GM18951 (cell line): ENCODE results near the gene TRMO.

Experiments
- POLR2A ChIP-seq: IDR thresholded peaks from 4 replicates; pipeline ENCODE4 v1.6.1; 2011; ENCODE audit warnings: mild to moderate bottlenecking; ENCODE audit not compliant: insufficient read length, insufficient read depth; ENCODE audit errors: extremely low read depth
- in situ Hi-C: fragments of 300-500 bp; cut with MboI; formaldehyde crosslinking; loops from one replicate; pipeline ENCODE4 v1.12.0; 2022; ENCODE audit warnings: low sequenced_read_pairs, mixed read lengths, inconsistent platforms; ENCODE audit not compliant: unreplicated experiment

TRMO gene

DNA sequence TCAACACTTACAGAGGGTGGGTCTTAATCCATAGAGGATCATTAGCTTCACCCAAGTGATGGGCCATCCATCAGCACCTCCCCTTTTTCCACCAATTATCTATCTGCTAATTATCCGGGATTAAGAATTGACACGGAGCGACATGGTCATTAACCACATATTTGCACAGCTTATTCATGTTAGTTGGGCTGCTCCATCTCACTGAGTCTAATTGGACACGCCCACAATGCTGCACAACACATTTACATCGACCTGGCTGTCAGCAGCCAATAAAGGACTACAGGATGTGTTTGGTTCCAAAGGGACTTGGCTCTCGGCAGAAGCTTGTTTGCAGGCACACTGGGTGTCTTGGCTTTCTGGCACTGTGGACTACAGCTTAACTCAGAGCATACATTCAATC lies 47.7 kb downstream of the TRMO start:
- no peak for TF ChIP-seq POLR2A
- in situ Hi-C loops: no loop called here

- in situ Hi-C loops: no loop called here
- no peak for TF ChIP-seq POLR2A
Measured at GRCh38 chr9:97873882-97874281, 48.4 kb downstream of the TRMO start.

DNA sequence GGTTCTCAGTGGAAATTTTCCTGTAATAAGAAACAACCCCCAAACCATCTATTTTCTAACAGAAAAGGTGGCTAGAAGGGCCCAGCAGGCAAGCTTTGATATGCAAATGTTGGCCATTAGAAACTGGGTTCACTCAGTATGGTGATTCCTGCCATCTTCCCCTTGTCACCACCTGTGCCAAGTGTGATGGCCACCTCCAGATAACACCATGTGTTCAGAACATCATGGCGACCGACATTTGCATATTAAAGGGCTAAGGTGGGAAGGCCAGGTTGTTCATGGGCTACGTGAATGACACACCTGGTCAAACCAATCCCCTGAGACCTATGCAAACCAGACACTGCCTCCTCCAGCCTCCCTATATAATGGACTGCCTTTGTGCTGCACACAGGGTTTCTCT lies 48.9 kb downstream of the TRMO start:
- TF ChIP-seq POLR2A: no peak

DNA sequence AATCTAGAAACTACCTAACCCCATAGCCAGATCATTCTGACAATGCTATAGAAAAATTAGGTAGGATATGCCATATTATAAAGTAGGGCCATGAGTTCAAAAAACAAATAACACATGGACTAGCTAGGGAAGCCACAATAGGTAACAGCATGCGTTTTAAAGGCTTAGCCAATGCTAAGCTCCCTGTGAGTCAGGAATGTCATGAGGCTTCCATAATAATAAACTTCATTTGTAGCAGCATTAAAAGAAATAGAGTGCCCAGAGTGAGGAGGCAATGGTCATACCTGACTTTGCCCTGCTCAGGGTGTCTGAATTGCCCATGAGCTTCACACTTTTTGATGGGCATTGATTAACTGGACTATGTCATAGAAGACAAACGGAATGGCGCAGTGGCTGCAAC lies 53.4 kb downstream of the TRMO start:
- no peak for TF ChIP-seq POLR2A
- in situ Hi-C loops: no loop called here

More for the DNA sequence above, 48.9 kb downstream of the TRMO start:
- in situ Hi-C loops: no loop called here

DNA sequence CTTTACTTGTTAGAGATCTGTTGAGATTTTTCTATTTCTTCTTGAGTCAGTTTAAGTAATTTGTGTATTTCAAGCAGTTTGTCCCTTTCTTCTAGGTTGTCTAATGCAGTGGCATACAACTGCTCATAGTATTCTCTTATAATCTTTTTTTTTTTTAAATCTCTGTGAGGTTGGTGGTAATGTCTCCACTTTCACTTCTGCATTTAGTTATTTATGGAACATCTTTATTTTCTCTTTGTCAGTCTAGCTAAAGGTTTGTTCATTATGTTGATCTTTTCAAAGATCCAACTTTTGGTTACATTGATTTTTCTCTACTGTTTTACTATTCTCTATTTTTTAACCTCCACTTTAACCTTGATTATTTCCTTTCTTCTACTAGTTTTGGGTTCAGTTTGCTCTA lies 55.5 kb downstream of the TRMO start:
- in situ Hi-C loops: no loop called here

GRCh38 chr9:97866300-97866699 lies 56.0 kb downstream of the TRMO start:
- TF ChIP-seq POLR2A: no peak
- in situ Hi-C loops: no loop called here

More for the DNA sequence above, 55.5 kb downstream of the TRMO start:
- TF ChIP-seq POLR2A: no peak

DNA sequence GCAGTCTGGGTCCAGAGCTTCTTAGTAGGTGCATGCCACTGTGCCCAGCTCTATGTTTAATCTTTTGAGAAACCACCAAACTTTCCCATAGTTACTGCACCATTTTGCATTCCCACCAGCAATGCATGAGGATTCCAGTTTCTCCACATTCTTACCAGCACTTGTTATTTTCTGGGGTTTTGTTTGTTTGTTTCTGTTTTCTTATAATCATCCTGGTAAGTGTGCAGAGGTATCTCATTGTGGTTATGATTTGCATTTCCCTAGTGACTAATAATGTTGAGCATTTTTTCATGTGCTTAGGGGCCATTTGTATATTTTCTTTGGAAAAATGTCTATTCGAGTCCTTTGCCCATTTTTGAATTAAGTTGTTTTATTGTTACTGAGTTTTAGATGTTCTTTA lies 57.9 kb downstream of the TRMO start:
- no peak for TF ChIP-seq POLR2A
- in situ Hi-C loops: no loop called here

- in situ Hi-C loops: no loop called here
- no peak for TF ChIP-seq POLR2A
Measured at GRCh38 chr9:97863314-97863713, 59.0 kb downstream of the TRMO start.

DNA sequence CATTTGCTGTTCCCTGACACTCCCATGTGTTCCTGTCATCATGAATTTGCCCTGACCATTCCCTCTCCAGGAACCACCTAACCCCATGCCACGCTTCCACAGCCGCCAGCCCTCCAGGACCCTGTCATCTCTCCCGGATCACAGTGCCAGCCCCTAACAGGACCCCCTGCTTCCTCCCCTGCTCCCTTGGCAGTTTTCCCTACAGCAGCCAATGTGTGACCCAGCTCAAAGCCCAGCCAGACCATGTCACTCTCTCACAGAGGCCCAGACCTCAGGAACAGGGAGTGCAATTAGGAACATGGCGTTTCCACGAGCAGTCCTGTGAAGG lies 61.2 kb downstream of the TRMO start:
- in situ Hi-C loops: no loop called here
- TF ChIP-seq POLR2A: no peak

GRCh38 chr9:97860451-97861147 lies 61.7 kb downstream of the TRMO start:
- TF ChIP-seq POLR2A: no peak
- in situ Hi-C loops: no loop called here

GRCh38 chr9:97859346-97859745 lies 63.0 kb downstream of the TRMO start:
- in situ Hi-C loops: no loop called here
- no peak for TF ChIP-seq POLR2A

- no peak for TF ChIP-seq POLR2A
- in situ Hi-C loops: no loop called here
Measured at GRCh38 chr9:97858826-97859225, 63.5 kb downstream of the TRMO start.

GRCh38 chr9:97858393-97858713 lies 63.9 kb downstream of the TRMO start:
- no peak for TF ChIP-seq POLR2A
- in situ Hi-C loops: no loop called here

GRCh38 chr9:97857606-97858392 lies 64.5 kb downstream of the TRMO start:
- in situ Hi-C loops: no loop called here
- TF ChIP-seq POLR2A: no peak

GRCh38 chr9:97856857-97857605 lies 65.3 kb downstream of the TRMO start:
- TF ChIP-seq POLR2A: no peak
- in situ Hi-C loops: no loop called here
